Measurements from ENCODE around the gene ADD1. TPM values are rescaled to one million over a fixed set of nuclear protein-coding genes. Genes with fewer than 3 reads are reported as not detected.

The ADD1 gene
- total RNA-seq, 1 experiment from 2014 or later: 163 TPM

- H3K23ac ChIP-seq (ENCODE audit: insufficient read length, low read depth, low read length): no peak overlapping the region
- H2BK20ac ChIP-seq (ENCODE audit: low read depth, low read length, poor library complexity, severe bottlenecking): no peak overlapping the region
- Mint-ChIP-seq H3K9me3 (no peaks in the 10 kb centered on the region), H3K36me3 (ENCODE audit: insufficient read depth in 1 of 3, low read depth in 3 of 3) (peaks cover 26 to 61% (median 48%) of the 10 kb centered on the region in 3 experiments; a peak in 6 of 7 replicates), H3K4me3 (peak overlapping the region; percentile 44 to 70; a peak in 2 of 5 replicates), H3K4me1 (peaks cover 26 to 33% of the 10 kb centered on the region in 2 experiments), H3K27me3 (ENCODE audit: low read depth) (no peaks in the 10 kb centered on the region; the same call in 1 of the 2 replicates), H3K27ac (no peak overlapping the region)
- no peak overlapping the region for H2BK12ac ChIP-seq (ENCODE audit: insufficient read length, low read depth, low read length)
- H3K79me1 ChIP-seq (ENCODE audit: insufficient read depth, low read depth, low read length, poor library complexity, severe bottlenecking): no peaks in the 10 kb centered on the region
- DNase-seq: peak; percentile 24
- no peak overlapping the region for H3T11ph ChIP-seq (ENCODE audit: low read length)
- H3K23me2 ChIP-seq (ENCODE audit: insufficient read length, low read depth, low read length, poor library complexity, severe bottlenecking): peaks cover 10% of the 10 kb centered on the region
- no peaks in the 10 kb centered on the region; the same call in 1 of the 2 replicates for H3K79me2 ChIP-seq (ENCODE audit: insufficient read depth, low read length)
- no peak overlapping the region for H2BK5ac ChIP-seq (ENCODE audit: insufficient read length, low read length)
- no peak overlapping the region for H3K56ac ChIP-seq (ENCODE audit: insufficient read length, low read depth, low read length)
- no peak overlapping the region for H3K4ac ChIP-seq (ENCODE audit: low read depth, low read length)
- no peaks in the 10 kb centered on the region for H3K9me3 ChIP-seq (ENCODE audit: control insufficient read depth, low read depth, low read length)
- no peak overlapping the region for H2AK5ac ChIP-seq (ENCODE audit: insufficient read length, low read length)
- no peak overlapping the region for H2AFZ ChIP-seq (ENCODE audit: low read length)
- H3K14ac ChIP-seq (ENCODE audit: insufficient read depth, low read length): no peak overlapping the region
- no peaks in the 10 kb centered on the region for H3K27me3 ChIP-seq (ENCODE audit: insufficient read depth, low read length)
- WGBS (ENCODE audit: extremely low coverage, insufficient read length, low lambda C conversion rate): no CpG with 5 or more reads among the region's 18 CpGs
- no peak overlapping the region for H2BK15ac ChIP-seq (ENCODE audit: low read depth, low read length)
- no peak for TF ChIP-seq CTCF (conservative IDR thresholded peaks at IDR 0.05)
- no peak overlapping the region for H3K4me2 ChIP-seq (ENCODE audit: insufficient read depth, insufficient read length, low read length)
- no peak overlapping the region for H3K9ac ChIP-seq (ENCODE audit: extremely low read depth, insufficient read length, low read length)
- H4K91ac ChIP-seq (ENCODE audit: insufficient read length, low read depth, low read length): no peak overlapping the region
- H4K20me1 ChIP-seq (ENCODE audit: control insufficient read depth, insufficient read depth, insufficient read length): no peaks in the 10 kb centered on the region
- no peaks in the 10 kb centered on the region for H3K4me1 ChIP-seq (ENCODE audit: insufficient read depth, low read length)
- H3K27ac ChIP-seq (ENCODE audit: insufficient read length, low read depth, low read length): no peak overlapping the region
- H4K8ac ChIP-seq (replicated peaks; ENCODE audit: insufficient read length, low read depth, low read length): no peak overlapping the region
- no peak overlapping the region for H4K5ac ChIP-seq (ENCODE audit: insufficient read length, low read depth, low read length)
- H2BK120ac ChIP-seq (ENCODE audit: low read depth, low read length, poor library complexity, severe bottlenecking): no peak overlapping the region
- no peak overlapping the region for H3K18ac ChIP-seq (ENCODE audit: insufficient read length, low read depth, low read length)
These were observed 88.8 kb downstream of the ADD1 start for GRCh38 chr4:2932321-2932950.
